ENCODE results near the gene TCEA3. TPM values are rescaled to one million over a fixed set of nuclear protein-coding genes. Genes with fewer than 3 reads are reported as not detected.

The TCEA3 gene
- total RNA-seq, 2 experiments from 2014 or later = 7.0 to 8.3 TPM

DNA sequence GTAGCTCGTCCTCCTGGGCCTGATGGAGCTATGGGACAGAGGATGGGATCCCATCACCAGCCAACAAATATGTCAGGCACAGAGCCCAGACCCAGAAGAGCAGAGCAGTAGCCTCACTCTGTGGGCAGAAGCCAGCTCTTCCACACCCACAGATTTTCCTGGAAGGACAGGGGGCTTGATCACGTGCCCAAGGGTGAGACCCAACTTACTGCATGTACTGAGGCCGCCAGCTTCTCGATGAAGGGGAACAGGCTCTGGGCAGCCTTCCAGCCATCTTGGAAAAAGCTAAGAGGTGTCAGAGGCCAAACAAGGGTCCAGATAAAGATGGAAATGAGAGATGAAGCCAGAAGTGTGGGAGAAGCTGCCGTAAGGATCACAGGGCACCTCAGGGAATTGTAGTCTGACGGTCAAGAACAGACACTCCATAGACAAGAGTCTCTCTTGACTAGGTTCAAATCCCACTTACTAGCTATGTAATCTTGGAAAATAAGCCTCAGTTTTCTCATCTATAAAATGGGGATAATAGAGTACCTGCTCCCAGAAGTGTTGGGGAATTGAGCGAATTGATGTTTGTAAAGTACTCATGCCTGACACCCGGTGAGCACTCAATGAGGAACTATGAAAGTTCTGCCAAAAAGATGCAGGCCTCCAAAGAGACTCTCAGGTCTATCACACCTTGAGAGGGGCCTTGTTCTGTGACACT, 17.0 kb upstream of the TCEA3 start:
- H3K36me3 Mint-ChIP-seq (ENCODE audit: low read depth) = no peaks in the 10 kb centered on the region
- ChIA-PET CTCF (interaction anchor here (0.6 to 1.0 kb wide), 5 partner anchors 19 to 98 kb away, joined by 3 read pairs; partner anchors contain the start of gene ASAP3), POLR2A (interaction anchor here (0.7 kb wide), 1 partner anchor 85 kb away, joined by 3 read pairs; no protein-coding TSS in a partner anchor)

GRCh38 chr1:23438545-23438944, 14.0 kb upstream of the TCEA3 start:
- DNase-seq (no peak), ATAC-seq (no peak)
- ChIA-PET CTCF (no interaction called here), POLR2A (no interaction called here)
- no peak for TF ChIP-seq CTCF (IDR thresholded peaks at IDR 0.05)
- H3K4me3 Mint-ChIP-seq = no peak overlapping the region
- no peak overlapping the region for H3K27ac Mint-ChIP-seq
- H3K9me3 Mint-ChIP-seq = no peaks in the 10 kb centered on the region
- H3K27me3 Mint-ChIP-seq = peaks cover 1% of the 10 kb centered on the region
- intact Hi-C loops (cut with micrococcal nuclease) = no loop called here
- no peaks in the 10 kb centered on the region for H3K4me1 Mint-ChIP-seq (ENCODE audit: low read depth)
- H3K36me3 Mint-ChIP-seq (ENCODE audit: low read depth) = no peaks in the 10 kb centered on the region

More for the DNA sequence above, 17.0 kb upstream of the TCEA3 start:
- H3K4me1 Mint-ChIP-seq (ENCODE audit: low read depth) = no peaks in the 10 kb centered on the region
- no peak for ATAC-seq
- no peak overlapping the region for H3K27ac Mint-ChIP-seq
- no peak overlapping the region for H3K4me3 Mint-ChIP-seq
- intact Hi-C loops (cut with micrococcal nuclease) = no loop called here
- H3K9me3 Mint-ChIP-seq = no peaks in the 10 kb centered on the region
- DNase-seq = no peak
- no peak for TF ChIP-seq CTCF (IDR thresholded peaks at IDR 0.05)
- no peaks in the 10 kb centered on the region for H3K27me3 Mint-ChIP-seq

DNA sequence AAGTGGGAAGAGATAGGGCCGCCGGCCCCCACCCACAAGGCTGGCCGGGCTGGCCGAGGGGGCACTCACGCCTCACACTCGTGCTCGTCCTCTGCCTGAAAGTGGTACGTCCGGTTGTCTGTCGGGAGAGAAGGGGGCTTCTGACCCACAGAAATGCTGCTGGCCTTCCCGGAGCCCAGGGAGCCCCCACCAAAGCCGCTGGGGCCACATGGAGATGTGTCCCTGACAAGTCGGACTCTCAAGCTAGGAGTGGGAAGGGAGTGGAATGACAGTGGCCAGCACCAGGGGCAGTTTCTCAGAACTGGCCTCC, 12.8 kb upstream of the TCEA3 start:
- H3K27ac Mint-ChIP-seq = no peak overlapping the region
- TF ChIP-seq CTCF (IDR thresholded peaks at IDR 0.05) = no peak
- ATAC-seq = no peak
- H3K36me3 Mint-ChIP-seq (ENCODE audit: low read depth) = no peaks in the 10 kb centered on the region
- DNase-seq = no peak
- CTCF ChIA-PET = no interaction called here
- no peaks in the 10 kb centered on the region for H3K4me1 Mint-ChIP-seq (ENCODE audit: low read depth)
- intact Hi-C loops (cut with micrococcal nuclease) = no loop called here
- peaks cover 1% of the 10 kb centered on the region for H3K27me3 Mint-ChIP-seq
- no peak overlapping the region for H3K4me3 Mint-ChIP-seq
- POLR2A ChIA-PET = interaction anchor here (0.7 kb wide), 1 partner anchor 36 kb away, joined by 3 read pairs; no protein-coding TSS in a partner anchor
- no peaks in the 10 kb centered on the region for H3K9me3 Mint-ChIP-seq

DNA sequence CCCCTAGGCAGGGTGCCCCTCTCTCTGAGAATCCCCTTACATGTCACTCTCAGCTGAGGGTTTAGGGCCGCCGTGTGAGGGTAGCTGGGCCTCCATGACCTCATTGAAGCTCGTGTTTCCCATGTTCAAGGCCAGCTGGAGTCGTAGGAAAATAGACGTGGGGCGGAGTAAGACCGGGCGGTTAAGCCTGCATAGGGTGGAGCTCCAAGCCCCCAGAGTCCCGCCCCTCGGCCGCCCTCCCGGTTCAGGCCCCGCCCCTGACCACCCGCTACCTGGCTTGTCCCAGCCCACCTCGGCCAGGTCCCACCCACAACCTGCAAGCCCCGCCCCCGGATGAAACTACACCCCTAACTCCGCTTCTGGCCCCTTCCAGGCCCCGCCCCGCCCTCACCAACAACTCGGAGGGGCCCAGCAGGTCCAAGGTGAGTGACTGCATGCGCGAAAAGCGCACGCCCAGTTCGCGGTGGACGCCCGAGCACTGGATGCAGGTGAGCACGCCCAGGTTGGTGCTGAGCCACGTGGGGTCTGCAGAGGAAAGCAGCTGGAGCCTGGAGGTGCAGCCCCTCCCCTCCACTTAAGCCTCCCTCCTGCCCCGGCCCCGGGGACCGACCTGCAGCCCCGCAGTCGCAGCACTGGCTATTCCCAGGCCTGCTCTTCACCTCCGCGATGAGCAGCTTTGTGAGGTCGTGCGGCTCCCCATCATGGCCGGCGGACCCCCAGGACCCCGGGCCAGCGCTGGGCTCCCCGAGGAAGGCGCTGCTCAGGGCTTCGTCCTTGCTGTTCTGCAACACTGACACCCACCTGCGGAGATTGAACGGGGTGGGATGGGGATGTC, 12.2 kb upstream of the TCEA3 start:
- no peak for TF ChIP-seq CTCF (IDR thresholded peaks at IDR 0.05)
- POLR2A ChIA-PET = interaction anchor here (0.7 to 1.0 kb wide), 2 partner anchors 9 to 37 kb away, joined by 3 read pairs; no protein-coding TSS in a partner anchor
- Mint-ChIP-seq H3K27ac (no peak overlapping the region), H3K4me1 (ENCODE audit: low read depth) (no peaks in the 10 kb centered on the region), H3K27me3 (peaks cover 1% of the 10 kb centered on the region), H3K9me3 (no peaks in the 10 kb centered on the region), H3K36me3 (ENCODE audit: low read depth) (no peaks in the 10 kb centered on the region), H3K4me3 (no peak overlapping the region)
- ATAC-seq (peak; percentile 86), DNase-seq (peak; percentile 60)
- CTCF ChIA-PET = no interaction called here
- intact Hi-C loops (cut with micrococcal nuclease) = no loop called here

DNA sequence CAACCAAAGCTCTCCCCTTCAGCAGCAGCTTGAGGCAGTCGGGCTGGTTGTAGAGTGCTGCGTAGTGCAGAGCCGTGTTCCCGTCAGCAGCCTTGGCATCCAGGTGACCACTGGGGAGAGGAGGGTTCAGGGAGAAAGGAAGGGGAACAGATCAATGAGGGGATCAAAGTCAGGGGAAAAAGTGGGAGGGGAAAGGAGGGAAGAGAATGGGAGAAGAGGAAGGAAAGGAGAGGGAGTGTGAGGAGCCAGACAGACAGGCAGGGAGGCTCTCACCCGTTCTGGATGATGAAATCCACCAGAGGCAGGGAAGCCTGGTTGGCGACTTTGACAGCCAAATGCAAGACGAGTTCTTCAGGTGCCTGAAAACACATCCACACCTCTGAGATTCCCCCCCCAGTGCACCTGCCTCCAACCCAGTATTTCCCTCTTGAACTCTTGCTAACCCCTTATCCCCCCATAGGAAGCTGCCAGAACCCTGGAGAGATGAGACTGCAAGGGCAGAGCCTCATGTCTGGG, 9.8 kb upstream of the TCEA3 start:
- TF ChIP-seq CTCF (IDR thresholded peaks at IDR 0.05) = no peak
- ChIA-PET CTCF (no interaction called here), POLR2A (interaction anchor here (0.7 to 1.5 kb wide), 2 partner anchors 16 to 31 kb away, joined by 3 to 4 read pairs; no protein-coding TSS in a partner anchor)
- no peak for ATAC-seq
- DNase-seq = no peak
- Mint-ChIP-seq H3K4me3 (no peak overlapping the region), H3K36me3 (ENCODE audit: low read depth) (no peaks in the 10 kb centered on the region), H3K27ac (no peak overlapping the region), H3K9me3 (no peaks in the 10 kb centered on the region), H3K4me1 (ENCODE audit: low read depth) (no peaks in the 10 kb centered on the region), H3K27me3 (peaks cover 1% of the 10 kb centered on the region)
- intact Hi-C loops (cut with micrococcal nuclease) = no loop called here
